Activated CD8-positive, alpha-beta memory T cell treated with anti-CD3 and anti-CD28 coated beads, Interleukin-2, amount 50 U/mL, for 4 hours (primary cell): ENCODE results near the gene CNR1.

ENCODE experiments used
- DNase-seq: peaks from one replicate; pipeline ENCODE4 v3.0.0-alpha.2; 2020

The CNR1 gene

GRCh38 chr6:88143421-88144157 lies 22.6 kb downstream of the CNR1 start:
- no peak for DNase-seq

DNA sequence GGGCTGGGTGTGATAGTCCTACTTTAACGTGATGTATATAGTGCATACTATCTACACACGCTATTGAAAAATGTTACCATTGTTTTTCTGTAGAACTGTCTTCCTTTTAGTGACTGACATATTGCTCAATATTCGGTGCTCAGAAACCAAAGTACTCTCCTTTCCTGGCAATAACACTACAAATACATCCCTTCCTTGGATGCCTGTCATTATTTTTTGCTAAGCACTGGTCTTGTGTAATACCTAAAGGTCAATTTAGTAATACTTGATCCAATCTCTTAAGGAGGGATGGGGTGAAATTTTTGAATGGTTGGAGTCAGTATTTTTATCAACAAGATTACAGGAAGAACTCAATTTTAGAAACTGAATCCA lies 23.9 kb downstream of the CNR1 start:
- DNase-seq = no peak

GRCh38 chr6:88141561-88142296 lies 24.4 kb downstream of the CNR1 start:
- no peak for DNase-seq

- DNase-seq = no peak
These were observed 28.2 kb downstream of the CNR1 start for GRCh38 chr6:88137915-88138314.

DNA sequence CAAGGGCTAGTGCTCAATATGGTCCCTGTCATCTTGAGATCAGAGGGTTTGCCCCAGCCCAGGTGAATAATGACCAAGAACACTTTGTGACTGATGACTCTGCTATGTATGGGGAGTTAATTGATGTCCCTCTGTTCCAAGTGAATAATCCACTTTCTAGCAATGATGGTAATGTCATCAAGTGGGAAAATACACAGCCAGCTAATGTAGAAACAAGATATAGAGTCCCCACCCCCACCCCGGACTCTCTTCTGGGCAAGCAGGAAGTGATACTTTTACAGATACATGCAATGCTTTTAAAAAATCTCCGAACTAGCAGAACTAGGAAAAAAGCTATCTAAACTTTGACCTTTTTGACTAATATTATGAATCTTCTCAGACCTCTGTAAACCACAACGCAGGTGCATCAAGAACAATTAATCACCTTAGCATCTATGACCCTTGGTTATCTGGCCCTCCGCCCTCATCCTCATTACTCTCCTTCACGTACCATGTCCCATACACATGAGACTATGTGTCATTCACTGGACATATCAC lies 30.5 kb downstream of the CNR1 start:
- DNase-seq = no peak

- DNase-seq = no peak
These were observed 31.6 kb downstream of the CNR1 start for GRCh38 chr6:88134575-88134974.

DNA sequence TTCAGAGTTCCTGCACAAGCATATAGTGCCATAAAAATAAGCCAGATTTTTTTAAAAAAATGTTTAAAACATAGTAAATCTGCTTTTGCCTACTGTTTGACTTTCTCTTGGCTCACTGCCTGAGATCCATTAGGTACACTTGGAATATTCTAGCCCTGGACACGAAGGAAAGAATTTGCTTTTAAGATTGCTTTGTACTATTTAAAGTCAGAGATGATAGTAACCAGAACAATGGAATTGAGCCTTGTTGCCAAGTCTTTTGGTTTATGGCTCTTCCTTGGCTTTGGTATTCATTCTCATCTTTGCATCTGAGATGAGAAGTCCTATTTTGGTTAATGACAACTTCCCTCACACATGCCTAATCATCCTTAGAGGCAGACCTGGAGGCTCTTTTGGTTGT lies 32.4 kb downstream of the CNR1 start:
- DNase-seq = no peak

DNA sequence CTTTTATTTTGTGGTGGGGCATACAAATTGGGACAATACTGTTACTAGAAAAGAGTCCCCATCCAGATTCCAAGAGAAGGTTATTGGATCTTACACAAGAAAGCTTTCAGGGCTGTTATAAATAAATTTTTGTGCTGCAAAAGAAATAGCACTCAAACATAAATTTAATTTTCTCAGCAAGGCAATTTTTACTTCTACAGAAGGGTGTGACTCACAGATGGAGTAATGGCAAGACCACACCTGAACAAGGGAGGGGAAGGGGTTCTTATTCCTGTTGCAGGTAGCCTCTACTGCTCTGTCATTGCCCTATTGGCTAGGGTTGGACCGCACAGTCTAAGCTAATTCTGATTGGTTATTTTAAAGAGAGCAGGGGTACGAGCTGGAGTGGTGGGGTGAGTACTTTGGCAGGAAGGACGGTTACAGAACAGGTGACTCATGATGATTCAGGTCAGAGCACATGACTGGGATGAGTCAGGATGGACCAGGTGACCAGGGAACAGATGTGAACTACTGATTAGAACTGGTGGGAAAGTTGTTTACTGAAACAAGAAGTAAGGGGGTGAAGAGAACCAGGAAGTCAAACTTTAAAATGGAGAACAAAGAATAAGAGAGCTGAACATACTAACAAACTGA lies 41.1 kb downstream of the CNR1 start:
- DNase-seq = no peak

DNA sequence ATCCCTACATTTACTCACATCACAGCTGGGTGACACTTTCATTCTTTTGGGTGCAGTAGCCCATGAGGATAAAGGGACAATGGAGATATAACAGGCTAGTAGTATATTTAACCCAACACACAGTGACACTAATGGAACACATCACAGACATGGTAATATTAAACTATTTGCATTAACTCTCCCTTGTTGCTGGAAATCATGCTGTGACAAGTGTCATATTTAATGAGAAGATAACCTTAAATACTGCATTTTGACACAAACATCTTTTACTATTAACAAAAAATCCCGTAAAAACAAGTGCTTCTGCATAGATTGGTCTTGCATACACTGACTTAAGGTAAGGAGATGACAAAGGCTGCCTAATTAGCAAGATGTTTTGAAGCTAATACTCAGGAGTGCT lies 45.5 kb downstream of the CNR1 start:
- no peak for DNase-seq

DNA sequence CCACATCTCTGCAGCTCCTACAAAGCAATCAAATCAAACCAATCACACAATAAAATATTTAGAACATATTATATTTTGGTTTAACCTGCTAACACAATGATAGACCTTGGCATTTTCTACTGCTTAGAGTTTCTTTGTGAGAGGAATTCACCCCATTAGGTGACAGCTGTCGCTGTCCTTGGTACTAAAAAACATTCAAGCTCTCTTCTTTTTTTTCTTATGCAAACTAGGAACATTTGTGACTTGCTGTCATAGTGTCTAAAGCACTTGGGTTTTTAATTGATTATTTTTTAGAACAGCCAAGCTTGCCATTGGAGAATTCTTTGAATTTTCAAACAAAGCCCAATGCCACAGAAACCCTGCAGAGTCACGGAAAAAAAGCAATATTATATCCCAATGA lies 46.4 kb downstream of the CNR1 start:
- no peak for DNase-seq

DNA sequence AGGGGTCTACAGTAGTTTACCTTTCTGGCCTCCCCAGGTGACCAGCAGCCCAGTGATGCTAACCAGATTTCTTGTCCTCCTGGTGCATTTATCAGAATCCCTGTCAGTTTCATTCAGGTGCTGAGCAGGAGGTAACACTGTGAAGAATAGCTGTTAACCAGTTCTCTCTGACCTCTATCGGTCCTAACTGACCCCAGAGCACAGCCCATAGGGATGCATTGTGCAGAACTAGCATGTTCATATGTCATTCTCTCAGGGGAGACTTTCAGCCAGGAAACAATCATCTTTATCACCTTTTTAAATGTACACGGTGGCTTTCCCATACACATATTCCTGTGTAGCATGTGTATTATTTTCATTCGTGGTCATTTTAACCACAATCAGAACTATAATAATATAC lies 49.9 kb downstream of the CNR1 start:
- no peak for DNase-seq

DNA sequence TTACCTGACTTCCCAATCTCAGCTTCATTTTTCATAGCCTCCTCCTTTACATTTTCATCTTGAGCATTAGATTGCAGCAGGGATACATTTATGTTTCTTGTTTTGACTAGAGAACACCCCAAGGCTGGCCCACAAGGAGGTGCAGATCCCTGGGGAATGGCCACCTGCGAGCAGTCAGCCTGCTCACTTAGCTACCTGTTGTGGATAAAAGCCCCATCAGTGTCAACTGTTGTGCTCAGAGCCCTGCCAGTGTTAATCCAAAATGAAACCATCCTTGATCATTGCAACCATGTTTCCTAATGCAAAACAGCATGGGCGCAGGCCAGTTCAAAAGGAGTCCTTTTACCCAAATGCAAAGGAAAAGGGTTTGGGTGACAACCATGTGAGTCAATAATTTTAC lies 50.8 kb downstream of the CNR1 start:
- no peak for DNase-seq

- no peak for DNase-seq
These were observed 51.3 kb downstream of the CNR1 start for GRCh38 chr6:88114838-88115237.

DNA sequence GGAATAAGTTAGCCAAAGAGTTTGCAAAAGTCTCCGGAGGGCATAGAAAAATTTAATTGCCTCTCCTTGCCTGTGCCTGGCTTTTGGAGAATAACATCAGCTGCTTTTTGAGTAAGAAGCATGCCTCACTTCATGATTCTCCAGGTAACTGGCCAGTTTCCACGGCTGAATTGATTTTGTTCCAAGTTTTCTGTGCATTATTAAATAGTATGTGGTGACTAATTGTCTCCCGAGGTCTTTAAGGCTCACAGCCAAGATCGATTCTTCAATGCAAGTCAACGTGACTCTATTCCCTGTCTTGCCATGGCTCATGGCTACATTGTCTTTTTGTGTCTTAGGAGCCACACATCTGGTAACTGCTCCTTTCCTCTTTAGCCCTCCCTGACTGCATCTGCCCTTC lies 54.2 kb downstream of the CNR1 start:
- DNase-seq = no peak

DNA sequence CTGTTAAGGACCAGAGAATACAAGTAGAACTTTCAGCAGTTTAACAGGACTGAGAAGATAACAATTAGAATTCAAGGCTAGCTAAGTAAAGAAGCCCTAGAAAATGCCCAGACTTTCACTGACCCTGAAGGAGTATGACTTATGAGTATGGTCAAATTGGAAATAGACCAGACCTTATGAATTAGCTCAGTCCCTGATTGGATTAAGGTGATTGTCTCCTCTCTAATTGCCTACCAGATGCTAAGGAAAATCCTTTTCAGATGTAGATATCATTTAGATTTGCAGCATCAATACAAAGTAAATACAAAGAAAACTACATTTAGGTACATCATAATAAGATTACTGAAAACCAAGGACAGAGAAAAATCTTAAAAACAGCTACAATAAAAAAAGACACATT lies 58.9 kb downstream of the CNR1 start:
- DNase-seq = no peak

- DNase-seq = no peak
These were observed 60.3 kb downstream of the CNR1 start for GRCh38 chr6:88105741-88106340.
